Heart right ventricle (tissue), 16 donors: Measurements from ENCODE around the gene TMEM39A. TPM values are rescaled to one million over a fixed set of nuclear protein-coding genes. Genes with fewer than 3 reads are reported as not detected.

ENCODE experiments used
- ATAC-seq, 8 donors: fragments of 200-7000 bp; cut with Tn5 transposase; one replicate each; pipeline ENCODE4 v1.9.1; 2020; ENCODE audit warnings: mild to moderate bottlenecking in 8 of 8, moderate library complexity in 8 of 8, moderate number of reproducible peaks in 1 of 8
- DNase-seq, 2 donors: peaks; one replicate each; pipeline ENCODE4 v3.0.0-alpha.2; 2020
- H3K27ac ChIP-seq, 10 donors: fragments of 200-600 bp; sonication (generic) in 2 of 10; one replicate each; pipeline versions ENCODE4 v1.5.0 to v1.8.0; 2020 to 2022; ENCODE audit warnings: mild to moderate bottlenecking in 3 of 10
- H3K27me3 ChIP-seq, 7 donors: fragments of 200-600 bp; one replicate each; pipeline ENCODE4 v1.8.0; 2021 to 2022; ENCODE audit warnings: mild to moderate bottlenecking in 2 of 7
- H3K36me3 ChIP-seq, 9 donors: fragments of 200-600 bp; sonication (generic) in 1 of 9; one replicate each; pipeline versions ENCODE4 v1.5.0 to v1.8.0; 2020 to 2022; ENCODE audit warnings: mild to moderate bottlenecking in 2 of 9
- H3K4me1 ChIP-seq, 9 donors: fragments of 200-600 bp; sonication (generic) in 1 of 9; one replicate each; pipeline versions ENCODE4 v1.5.0 to v1.8.0; 2020 to 2022; ENCODE audit warnings: mild to moderate bottlenecking in 4 of 9
- H3K4me3 ChIP-seq, 10 donors: fragments of 200-600 bp; sonication (generic) in 2 of 10; one replicate each; pipeline versions ENCODE4 v1.5.0 to v1.8.0; 2020 to 2022; ENCODE audit warnings: mild to moderate bottlenecking in 7 of 10, moderate library complexity in 2 of 10
- H3K9me3 ChIP-seq, 11 donors: fragments of 200-600 bp in 10 of 11; sonication (generic) in 2 of 11; one replicate each; pipeline versions ENCODE4 v1.5.0 to v1.8.0; 2013 to 2022; ENCODE audit warnings: mild to moderate bottlenecking in 2 of 11, control low read depth in 1 of 11, moderate library complexity in 1 of 11
- WGBS, 2 donors: extraction: QIAGEN DNeasy Blood & Tissue Kit; methylation state at CpG; one replicate each; pipeline ENCODE4 v1.1.7; 2013; ENCODE audit warnings: inconsistent platforms in 1 of 2; 5-methylcytosine and 5-hydroxymethylcytosine counted together
- intact Hi-C, 10 donors: fragments of 100-400 bp; cut with DNase I; formaldehyde crosslinking; loops; one replicate each; pipeline versions ENCODE4 v1.11.1 to v1.14.2; 2022
- polyA plus RNA-seq, 2 donors: library from polyadenylated mRNA; stranded (reverse); fragments of 200-250 nt; gene quantifications; one replicate each; pipeline ENCODE4 v1.2.3, GENCODE V29; 2013
- total RNA-seq, 10 donors: library from RNA; stranded (reverse); fragmentation: NEBNext Ultra II Directional in 3 of 10; extraction: Animal tissue kit (Norgen Biotek cat#: 25700) in 3 of 10; gene quantifications; one replicate each; pipeline versions ENCODE4 v1.2.1 to v1.2.4, GENCODE V29; 2021 to 2023
- TF ChIP-seq, protein P1 (sequence below), 9 donors: fragments of 200-600 bp; sonication (generic) in 2 of 9; IDR thresholded peaks; one replicate each; pipeline versions ENCODE4 v1.5.0 to v1.8.0; 2021 to 2022; ENCODE audit warnings: antibody characterized with exemption in 9 of 9, mild to moderate bottlenecking in 5 of 9, moderate library complexity in 1 of 9
- donor health status: Arrhythmogenic right ventricular cardiomyopathy.
- donor health status: ischemic (EF 13 %, LVEDD 7.1; RV severe dilation, severe dysfunction).
- donor health status: healthy with polysubstance abuse.
- donor health status: DM: no; HTN: yes; CAD: no.
- donor health status: DM: no; HTN: no; CAD: no.
- donor health status: ischemic (EF 25% LVEDD 6.9; RV normal size, moderate dysfunction).
- donor health status: ischemic (EF 25% LVEDD 5.7; RV mildly dilated, moderate dysfunction).
- donor health status: healthy.
- donor health status: DM: yes; HTN: yes; CAD: no.
- donor health status: Ischemic cardiomyopathy.
- donor health status: ischemic (EF 35%, LVEDD 5.7; RV mildly dilated, moderate dysfunction).
- donor health status: nonischemic (EF 11% LVEDD 7.7; RV severe dilation, severe dysfunction).
- donor health status: DM: yes; HTN: yes; CAD: no.
- donor health status: PGD.
- donor health status: ischemic (EF 29% LVEDD 5.4; RV normal size, mild dysfunction).
- donor health status: nonischemic (EF 23%, LVEDD 6.1; RV moderate dilation, normal function).

The TMEM39A gene
- total and polyA plus RNA-seq, 12 donors = 8.4 to 25.8 (median 12.8) TPM

DNA sequence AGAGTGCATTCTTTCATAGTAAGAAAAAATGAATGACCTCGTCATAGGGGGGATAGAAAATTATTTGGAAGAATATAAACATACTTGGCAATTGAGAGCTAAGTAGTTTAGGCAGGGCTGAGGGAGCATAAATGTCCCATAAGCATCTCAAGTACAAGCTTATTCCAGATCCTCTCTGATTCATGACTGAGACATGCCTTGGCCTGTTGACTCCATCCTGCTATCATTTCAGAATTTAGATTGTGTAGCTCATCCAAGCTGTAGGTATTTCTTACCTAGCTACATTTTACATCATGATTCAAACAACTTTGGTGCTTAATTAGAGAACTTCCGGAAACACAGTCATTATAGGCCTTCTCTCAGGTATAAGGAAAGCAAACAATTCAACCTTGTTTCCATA, 17.7 kb upstream of the TMEM39A start:
- H3K4me1 ChIP-seq = no peaks in the 10 kb centered on the region
- H3K36me3 ChIP-seq = peaks cover 0 to 100% (median 45%) of the 10 kb centered on the region in 9 donors
- no peak overlapping the region for H3K27ac ChIP-seq
- intact Hi-C loops = no loop called here
- DNase-seq (no peak), ATAC-seq (no peak)
- TF ChIP-seq, protein P1, sequence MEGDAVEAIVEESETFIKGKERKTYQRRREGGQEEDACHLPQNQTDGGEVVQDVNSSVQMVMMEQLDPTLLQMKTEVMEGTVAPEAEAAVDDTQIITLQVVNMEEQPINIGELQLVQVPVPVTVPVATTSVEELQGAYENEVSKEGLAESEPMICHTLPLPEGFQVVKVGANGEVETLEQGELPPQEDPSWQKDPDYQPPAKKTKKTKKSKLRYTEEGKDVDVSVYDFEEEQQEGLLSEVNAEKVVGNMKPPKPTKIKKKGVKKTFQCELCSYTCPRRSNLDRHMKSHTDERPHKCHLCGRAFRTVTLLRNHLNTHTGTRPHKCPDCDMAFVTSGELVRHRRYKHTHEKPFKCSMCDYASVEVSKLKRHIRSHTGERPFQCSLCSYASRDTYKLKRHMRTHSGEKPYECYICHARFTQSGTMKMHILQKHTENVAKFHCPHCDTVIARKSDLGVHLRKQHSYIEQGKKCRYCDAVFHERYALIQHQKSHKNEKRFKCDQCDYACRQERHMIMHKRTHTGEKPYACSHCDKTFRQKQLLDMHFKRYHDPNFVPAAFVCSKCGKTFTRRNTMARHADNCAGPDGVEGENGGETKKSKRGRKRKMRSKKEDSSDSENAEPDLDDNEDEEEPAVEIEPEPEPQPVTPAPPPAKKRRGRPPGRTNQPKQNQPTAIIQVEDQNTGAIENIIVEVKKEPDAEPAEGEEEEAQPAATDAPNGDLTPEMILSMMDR (IDR thresholded peaks at IDR 0.05) = no peak
- no peak overlapping the region for H3K4me3 ChIP-seq
- no peaks in the 10 kb centered on the region for H3K9me3 ChIP-seq
- 93% methylated on average over 2 of the region's 2 CpGs for WGBS, 2 donors
- H3K27me3 ChIP-seq = no peaks in the 10 kb centered on the region

DNA sequence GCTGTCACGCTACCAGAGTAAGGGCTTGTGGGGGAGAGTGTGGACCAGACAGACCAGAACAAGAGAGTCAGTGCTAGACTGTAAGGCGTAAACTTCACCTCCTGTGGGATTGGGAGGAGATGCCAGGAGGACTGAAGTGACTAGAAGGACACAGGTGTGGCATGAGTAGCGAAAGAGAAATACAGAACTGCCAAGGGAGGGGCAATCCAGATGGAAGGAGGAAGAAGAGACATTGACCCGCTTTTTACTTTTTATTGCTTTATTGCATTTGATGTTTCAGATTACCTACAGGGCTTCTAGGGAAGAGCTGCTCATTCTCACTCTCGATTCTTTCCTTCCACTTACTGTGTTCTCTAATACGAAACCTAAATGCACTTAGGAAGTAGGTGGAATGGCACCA, 7.5 kb upstream of the TMEM39A start:
- TF ChIP-seq, protein P1 (IDR thresholded peaks at IDR 0.05) = no peak
- 98% methylated on average over 6 of the region's 6 CpGs for WGBS, 2 donors
- H3K4me3 ChIP-seq = no peak overlapping the region
- DNase-seq = no peak
- H3K27ac ChIP-seq = no peak overlapping the region
- H3K4me1 ChIP-seq = peaks cover 0 to 23% (median 13%) of the 10 kb centered on the region in 9 donors
- no peaks in the 10 kb centered on the region for H3K27me3 ChIP-seq
- H3K9me3 ChIP-seq = no peaks in the 10 kb centered on the region
- intact Hi-C loops = no loop called here
- peaks cover 0 to 49% (median 15%) of the 10 kb centered on the region in 9 donors for H3K36me3 ChIP-seq
- ATAC-seq = no peak

DNA sequence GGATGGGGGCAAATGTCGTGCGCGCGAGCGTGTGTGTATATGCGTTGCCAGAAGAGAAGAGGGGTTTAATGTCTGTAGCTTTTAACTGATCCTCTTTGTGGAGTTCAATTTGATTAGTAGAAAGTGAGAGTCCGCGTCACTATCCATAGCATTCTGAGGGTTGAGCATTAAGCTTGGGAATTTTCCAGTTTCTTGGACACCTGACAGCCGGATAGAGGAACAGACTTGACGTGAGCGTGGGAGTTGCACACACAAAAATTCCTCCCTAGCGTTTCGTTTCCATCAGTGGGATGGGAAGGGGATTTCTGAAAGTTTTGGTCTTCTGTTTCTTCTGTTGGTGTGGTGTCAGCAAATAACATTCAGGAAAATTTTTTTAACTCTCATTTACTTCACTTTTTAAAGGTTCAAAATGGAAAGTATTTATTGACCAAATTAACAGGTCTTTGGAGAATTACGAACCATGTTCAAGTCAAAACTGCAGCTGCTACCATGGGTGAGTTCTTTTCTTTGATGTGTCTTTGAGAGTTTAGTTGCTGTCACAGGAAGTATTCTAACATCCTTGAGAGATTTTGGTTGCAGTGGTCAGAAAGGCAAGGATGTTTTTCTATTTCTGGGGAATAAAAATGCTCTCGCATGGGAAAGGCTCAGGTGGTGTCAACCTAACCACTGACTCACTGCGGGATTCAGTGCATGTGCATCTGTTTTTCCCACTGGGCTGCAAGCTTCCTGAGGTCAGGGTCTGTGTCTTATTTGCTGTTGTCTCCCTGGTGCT, 6.2 kb upstream of the TMEM39A start:
- intact Hi-C loops = loop anchor here in 6 of 10 donors (2.0 to 10.0 kb wide), 5 partner anchors 29 to 215 kb away; partner anchors contain the start of gene TIMMDC1 (in 1 of the 6)
- Histone ChIP-seq H3K4me1 (peaks cover 0 to 23% (median 13%) of the 10 kb centered on the region in 9 donors), H3K27me3 (no peaks in the 10 kb centered on the region), H3K4me3 (peak overlapping the region; percentile 79 to 100 (median 88)), H3K36me3 (peaks cover 0 to 36% (median 15%) of the 10 kb centered on the region in 9 donors), H3K27ac (peak overlapping the region in 9 of 10 donors; percentile 82 to 93 (median 84)), H3K9me3 (no peaks in the 10 kb centered on the region)
- no peak for DNase-seq
- 10 to 11% methylated on average over 16 of the region's 16 CpGs for WGBS, 2 donors
- TF ChIP-seq, protein P1 (IDR thresholded peaks at IDR 0.05) = no peak
- ATAC-seq = peak in 4 of 8 donors; percentile 2 to 20 (median 10)

DNA sequence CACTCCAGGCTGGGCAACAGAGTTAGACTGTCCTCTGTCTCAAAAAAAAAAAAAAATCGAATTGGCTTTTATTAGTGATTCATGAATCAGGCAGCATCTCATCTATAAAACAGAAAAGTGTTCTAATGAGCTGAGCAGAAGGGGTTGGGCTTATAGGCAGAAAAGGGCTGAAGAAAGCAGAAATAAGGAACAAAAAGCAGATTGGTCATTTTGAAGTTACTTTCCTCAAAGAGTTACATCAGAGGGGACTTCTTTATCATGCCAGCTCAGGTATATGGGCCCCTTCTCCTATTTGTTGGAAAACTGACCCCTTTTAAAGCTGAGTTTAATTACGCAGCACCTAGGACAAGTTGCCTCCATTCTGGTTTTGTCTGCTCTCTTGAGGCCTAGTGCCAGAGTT, 4.6 kb upstream of the TMEM39A start:
- H3K36me3 ChIP-seq = peaks cover 0 to 22% (median 10%) of the 10 kb centered on the region in 9 donors
- no peaks in the 10 kb centered on the region for H3K9me3 ChIP-seq
- H3K4me1 ChIP-seq = peaks cover 0 to 31% (median 16%) of the 10 kb centered on the region in 9 donors
- no peak for DNase-seq
- TF ChIP-seq, protein P1 (IDR thresholded peaks at IDR 0.05) = no peak
- no peak for ATAC-seq
- intact Hi-C loops = loop anchor here in 6 of 10 donors (2.0 to 10.0 kb wide), 5 partner anchors 31 to 217 kb away; partner anchors contain the start of gene TIMMDC1 (in 1 of the 6)
- peak overlapping the region in 5 of 10 donors; percentile 84 to 100 (median 94) for H3K4me3 ChIP-seq
- H3K27ac ChIP-seq = peak overlapping the region; percentile 67 to 93 (median 84)
- 79 to 94% methylated on average over 2 of the region's 2 CpGs for WGBS, 2 donors
- H3K27me3 ChIP-seq = no peaks in the 10 kb centered on the region
